Body of pancreas (tissue), 4 donors: Measurements from ENCODE around the gene SLC16A6. TPM values are rescaled to one million over a fixed set of nuclear protein-coding genes. Genes with fewer than 3 reads are reported as not detected.
"Not testable (repeated sequence)": the region's sequence is repeated elsewhere in the genome, so short reads cannot be mapped to it uniquely, and the experiment has no call there.

Experiments
- ATAC-seq: fragments of 150-250 bp; one replicate; pipeline ENCODE4 v1.9.1; 2016
- DNase-seq, 4 donors: peaks; one replicate each; pipeline ENCODE4 v3.0.0-alpha.2; 2019
- H3K27ac ChIP-seq, 4 donors: fragments of 200-600 bp; sonication (generic); 1 replicate in 3 of 4; 2 replicates in 1 of 4; pipeline versions ENCODE4 v1.5.1 to v1.6.1; 2016 to 2019; ENCODE audit warnings: mild to moderate bottlenecking in 1 of 4, mixed read lengths in 1 of 4, moderate library complexity in 1 of 4
- H3K27me3 ChIP-seq, 2 donors: fragments of 200-600 bp; sonication (generic); one replicate each; pipeline ENCODE4 v1.6.0; 2016; ENCODE audit warnings: mild to moderate bottlenecking in 1 of 2
- H3K36me3 ChIP-seq, 2 donors: fragments of 200-600 bp; sonication (generic); replicated peaks in 1 of 2; 2 replicates each; pipeline ENCODE4 v1.5.1; 2016; ENCODE audit warnings: low read depth in 2 of 2; ENCODE audit not compliant: insufficient read depth in 1 of 2
- H3K4me1 ChIP-seq: fragments of 200-600 bp; sonication (generic); one replicate; pipeline ENCODE4 v1.6.0; 2016
- H3K4me3 ChIP-seq, 2 donors: fragments of 200-600 bp; sonication (generic); 1 replicate in 1 of 2; 2 replicates in 1 of 2; pipeline ENCODE4 v1.5.1; 2016 to 2019
- H3K9me3 ChIP-seq, 3 donors: fragments of 200-600 bp; sonication (generic); 1 replicate in 2 of 3; 2 replicates in 1 of 3; pipeline ENCODE4 v1.5.1; 2016
- POLR2A ChIP-seq, 3 donors: fragments of 450-650 bp; IDR thresholded peaks; one replicate each; pipeline ENCODE4 v1.6.1; 2016; ENCODE audit warnings: antibody characterized with exemption in 3 of 3, mild to moderate bottlenecking in 2 of 3
- WGBS, 2 donors: methylation state at CpG; one replicate each; pipeline ENCODE4 v1.1.5; 2017; 5-methylcytosine and 5-hydroxymethylcytosine counted together
- intact Hi-C: fragments of 100-400 bp; cut with DNase I; formaldehyde crosslinking; loops from one replicate; pipeline ENCODE4 v1.15.1; 2023
- total RNA-seq, 2 donors: library from RNA; depleted of rRNA; stranded (reverse); fragments of >200 nt; gene quantifications; one replicate each; pipeline ENCODE4 v1.1.0, GENCODE V29; 2016
- TF ChIP-seq, protein P1 (sequence below), 7 experiments: fragments of 450-650 bp in 4 of 7; fragments of 200-600 bp in 3 of 7; sonication (generic) in 3 of 7; IDR thresholded peaks; one replicate each; pipeline ENCODE4 v1.5.1; 2016 to 2019; ENCODE audit warnings: antibody characterized with exemption in 7 of 7

SLC16A6 gene, protein sequence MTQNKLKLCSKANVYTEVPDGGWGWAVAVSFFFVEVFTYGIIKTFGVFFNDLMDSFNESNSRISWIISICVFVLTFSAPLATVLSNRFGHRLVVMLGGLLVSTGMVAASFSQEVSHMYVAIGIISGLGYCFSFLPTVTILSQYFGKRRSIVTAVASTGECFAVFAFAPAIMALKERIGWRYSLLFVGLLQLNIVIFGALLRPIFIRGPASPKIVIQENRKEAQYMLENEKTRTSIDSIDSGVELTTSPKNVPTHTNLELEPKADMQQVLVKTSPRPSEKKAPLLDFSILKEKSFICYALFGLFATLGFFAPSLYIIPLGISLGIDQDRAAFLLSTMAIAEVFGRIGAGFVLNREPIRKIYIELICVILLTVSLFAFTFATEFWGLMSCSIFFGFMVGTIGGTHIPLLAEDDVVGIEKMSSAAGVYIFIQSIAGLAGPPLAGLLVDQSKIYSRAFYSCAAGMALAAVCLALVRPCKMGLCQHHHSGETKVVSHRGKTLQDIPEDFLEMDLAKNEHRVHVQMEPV
- under 1 TPM in 1 of 2 donors, not detected in 1; under 0.01 TPM for total RNA-seq

DNA sequence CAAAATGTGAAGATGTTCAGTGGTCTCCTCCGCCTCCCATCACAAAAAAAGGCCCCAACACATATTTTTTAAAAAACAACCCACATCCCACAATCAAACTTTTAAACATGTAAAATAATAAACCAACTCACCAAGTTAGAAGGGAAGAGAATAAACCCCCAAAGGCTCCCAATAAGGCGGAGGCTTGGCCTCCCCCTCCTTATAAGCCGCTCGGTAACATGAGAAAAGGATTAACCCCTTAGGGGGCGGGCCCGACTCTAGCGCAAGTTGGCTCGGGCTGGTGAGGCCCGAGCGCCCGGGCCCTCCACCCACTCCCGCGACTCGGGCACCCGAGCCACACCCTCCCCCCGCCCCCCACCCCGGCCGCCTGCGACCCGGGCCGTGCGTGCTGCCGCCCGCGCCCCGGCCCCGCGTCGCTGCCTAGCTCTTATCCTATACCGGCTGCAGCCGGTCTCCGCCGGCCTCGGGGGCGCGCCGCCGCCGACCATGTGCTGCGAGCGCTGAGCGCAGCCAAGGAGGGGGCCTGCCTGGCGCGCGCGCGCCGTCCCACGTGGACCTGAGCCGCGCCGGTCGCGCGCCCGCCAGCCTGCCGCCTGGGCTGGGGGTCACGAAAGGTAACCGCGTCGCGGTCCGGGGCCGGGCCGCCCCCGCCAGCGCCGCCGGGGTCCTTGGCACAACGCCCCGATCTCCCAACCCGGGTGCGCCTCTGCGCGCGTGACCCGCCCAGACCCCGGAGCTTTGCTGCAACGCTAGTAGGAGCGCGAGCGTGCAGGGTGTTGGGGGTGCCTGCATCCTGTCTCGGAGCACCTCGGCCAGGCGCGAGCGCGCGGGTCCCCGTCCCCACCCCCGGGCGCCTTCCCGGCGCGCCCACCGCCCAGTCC, at the start of gene SLC16A6, which contains the start of gene ARSG:
SLC16A6 (minus strand) TSS at position 173 of the 881 bp plus-strand sequence. CDS start 12,807 bp downstream, outside the sequence.
ARSG (plus strand) TSS at position 541 of the 881 bp plus-strand sequence. CDS start 15,999 bp downstream, outside the sequence.
- DNase-seq (peak; percentile 18 to 50 (median 31)), ATAC-seq (peak; percentile 49)
- 0 to 2% methylated on average over 4 to 34 of the region's 96 CpGs for WGBS, 2 donors
- H3K4me1 ChIP-seq: peaks cover 23% of the 10 kb centered on the region
- H3K27ac ChIP-seq: peak within 1 kb of the TSS in 1 of 4 donors; percentile 81
- intact Hi-C loops: no loop called here
- no peaks in the 10 kb centered on the region for H3K9me3 ChIP-seq
- H3K4me3 ChIP-seq: peak within 1 kb of the TSS; percentile 38 to 40
- TF ChIP-seq, protein P1, sequence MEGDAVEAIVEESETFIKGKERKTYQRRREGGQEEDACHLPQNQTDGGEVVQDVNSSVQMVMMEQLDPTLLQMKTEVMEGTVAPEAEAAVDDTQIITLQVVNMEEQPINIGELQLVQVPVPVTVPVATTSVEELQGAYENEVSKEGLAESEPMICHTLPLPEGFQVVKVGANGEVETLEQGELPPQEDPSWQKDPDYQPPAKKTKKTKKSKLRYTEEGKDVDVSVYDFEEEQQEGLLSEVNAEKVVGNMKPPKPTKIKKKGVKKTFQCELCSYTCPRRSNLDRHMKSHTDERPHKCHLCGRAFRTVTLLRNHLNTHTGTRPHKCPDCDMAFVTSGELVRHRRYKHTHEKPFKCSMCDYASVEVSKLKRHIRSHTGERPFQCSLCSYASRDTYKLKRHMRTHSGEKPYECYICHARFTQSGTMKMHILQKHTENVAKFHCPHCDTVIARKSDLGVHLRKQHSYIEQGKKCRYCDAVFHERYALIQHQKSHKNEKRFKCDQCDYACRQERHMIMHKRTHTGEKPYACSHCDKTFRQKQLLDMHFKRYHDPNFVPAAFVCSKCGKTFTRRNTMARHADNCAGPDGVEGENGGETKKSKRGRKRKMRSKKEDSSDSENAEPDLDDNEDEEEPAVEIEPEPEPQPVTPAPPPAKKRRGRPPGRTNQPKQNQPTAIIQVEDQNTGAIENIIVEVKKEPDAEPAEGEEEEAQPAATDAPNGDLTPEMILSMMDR (IDR thresholded peaks at IDR 0.05): no peak
- no peak for TF ChIP-seq POLR2A (IDR thresholded peaks at IDR 0.05)
- H3K27me3 ChIP-seq: peaks cover 0 to 15% of the 10 kb centered on the region in 2 donors
- H3K36me3 ChIP-seq: no peaks in the 10 kb centered on the region

DNA sequence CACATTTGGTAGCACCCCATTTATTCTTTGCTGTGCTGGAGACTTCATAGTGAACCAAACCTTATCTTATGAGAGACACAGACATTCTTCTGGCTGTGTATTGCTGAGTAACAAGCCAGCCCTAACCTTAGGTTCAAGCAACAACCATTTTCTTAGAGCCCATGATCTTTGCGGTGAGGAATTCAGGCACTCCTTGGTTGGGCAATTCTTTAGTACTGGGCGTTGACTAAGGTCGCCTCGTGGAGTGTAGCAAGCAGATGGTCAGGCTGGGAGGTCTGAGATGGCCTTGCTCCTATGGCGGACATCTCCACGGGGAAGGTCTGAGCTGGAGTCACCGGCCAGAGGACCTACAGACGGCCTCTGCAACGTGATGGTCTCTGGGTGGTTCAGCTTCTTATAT, 43.5 kb upstream of the SLC16A6 start:
- peaks cover 0 to 10% (median 0%) of the 10 kb centered on the region in 3 donors for H3K9me3 ChIP-seq
- H3K27ac ChIP-seq: no peak overlapping the region
- no peaks in the 10 kb centered on the region for H3K27me3 ChIP-seq
- intact Hi-C loops: no loop called here
- TF ChIP-seq, protein P1 (IDR thresholded peaks at IDR 0.05): no peak
- TF ChIP-seq POLR2A (IDR thresholded peaks at IDR 0.05): no peak
- H3K4me3 ChIP-seq: no peak overlapping the region
- no peaks in the 10 kb centered on the region for H3K4me1 ChIP-seq
- H3K36me3 ChIP-seq: no peaks in the 10 kb centered on the region
- WGBS, 2 donors: 89 to 95% methylated on average over 9 of the region's 9 CpGs
- ATAC-seq: no peak
- no peak for DNase-seq

DNA sequence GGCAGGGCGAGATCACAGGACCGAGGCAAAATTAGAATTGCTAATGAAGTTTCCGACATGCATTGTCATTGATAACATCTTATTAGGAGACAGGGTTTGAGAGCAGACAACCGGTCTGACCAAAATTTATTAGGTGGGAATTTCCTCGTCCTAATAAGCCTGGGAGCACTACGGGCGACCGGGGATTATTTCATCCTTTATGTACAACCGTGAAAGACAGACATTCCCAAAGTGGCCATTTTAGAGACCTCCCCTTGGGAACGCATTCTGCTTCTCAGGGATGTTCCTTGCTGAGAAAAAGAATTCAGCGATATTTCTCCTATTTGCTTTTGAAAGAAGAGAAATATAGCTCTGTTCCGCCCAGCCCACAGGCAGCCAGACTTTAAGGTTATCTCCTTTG, 41.0 kb upstream of the SLC16A6 start:
- 91 to 96% methylated on average over 12 of the region's 12 CpGs for WGBS, 2 donors
- ATAC-seq, H3K27me3 ChIP-seq, DNase-seq, H3K36me3 ChIP-seq, H3K4me1 ChIP-seq, intact Hi-C loops, H3K4me3 ChIP-seq, H3K27ac ChIP-seq: not testable (repeated sequence)
- peaks cover 0 to 10% (median 0%) of the 10 kb centered on the region in 3 donors for H3K9me3 ChIP-seq

GRCh38 chr17:68329331-68329730, 38.4 kb upstream of the SLC16A6 start:
- no peak overlapping the region for H3K27ac ChIP-seq
- no peak for TF ChIP-seq POLR2A (IDR thresholded peaks at IDR 0.05)
- TF ChIP-seq, protein P1 (IDR thresholded peaks at IDR 0.05): no peak
- no peaks in the 10 kb centered on the region for H3K36me3 ChIP-seq
- no peaks in the 10 kb centered on the region for H3K27me3 ChIP-seq
- intact Hi-C loops: no loop called here
- H3K9me3 ChIP-seq: peaks cover 0 to 10% (median 0%) of the 10 kb centered on the region in 3 donors
- H3K4me1 ChIP-seq: no peaks in the 10 kb centered on the region
- WGBS, 2 donors: 91 to 97% methylated on average over 3 to 7 of the region's 7 CpGs
- no peak overlapping the region for H3K4me3 ChIP-seq
- ATAC-seq: no peak
- no peak for DNase-seq

DNA sequence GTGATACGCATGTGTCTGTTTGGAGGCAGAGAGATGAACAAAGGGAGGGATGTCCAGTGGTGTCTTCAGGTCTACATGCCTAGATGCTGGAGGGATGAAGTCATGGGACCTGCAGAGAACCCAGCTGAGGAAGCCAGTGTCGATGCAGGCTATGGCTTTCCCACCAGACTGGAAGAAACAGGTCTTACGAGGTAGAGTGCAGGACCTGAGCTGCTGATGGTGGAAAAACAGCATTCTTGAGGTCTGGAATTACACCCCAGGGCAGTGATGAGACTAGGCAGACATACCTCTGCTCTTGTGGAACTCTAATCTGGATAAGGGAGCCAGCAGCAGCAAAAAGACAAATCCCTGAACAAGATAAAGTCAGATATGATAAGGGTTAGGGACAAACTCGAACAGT, 37.7 kb upstream of the SLC16A6 start:
- no peak for ATAC-seq
- Histone ChIP-seq H3K4me1 (no peaks in the 10 kb centered on the region), H3K27me3 (no peaks in the 10 kb centered on the region), H3K36me3 (no peaks in the 10 kb centered on the region), H3K9me3 (peaks cover 0 to 10% (median 0%) of the 10 kb centered on the region in 3 donors), H3K27ac (no peak overlapping the region), H3K4me3 (no peak overlapping the region)
- TF ChIP-seq, protein P1 (IDR thresholded peaks at IDR 0.05): no peak
- no peak for TF ChIP-seq POLR2A (IDR thresholded peaks at IDR 0.05)
- intact Hi-C loops: no loop called here
- 49 to 61% methylated on average over 4 of the region's 4 CpGs for WGBS, 2 donors
- no peak for DNase-seq
